Esophagus squamous epithelium (tissue), 5 donors: ENCODE results near the gene SMTN. TPM values are rescaled to one million over a fixed set of nuclear protein-coding genes. Genes with fewer than 3 reads are reported as not detected.

Experiments used
- DNase-seq: peaks from one replicate; lab custom pipeline; 2025; lab: John Stamatoyannopoulos, UW
- H3K27ac ChIP-seq, 4 donors: fragments of 200-600 bp; sonication (generic); one replicate each; pipeline ENCODE4 v1.5.1; 2016 to 2019; ENCODE audit warnings: mild to moderate bottlenecking in 1 of 4
- H3K27me3 ChIP-seq, 4 donors: fragments of 200-600 bp; sonication (generic); 1 replicate in 3 of 4; 2 replicates in 1 of 4; pipeline versions ENCODE4 v1.5.1 to v1.6.0; 2017 to 2021; ENCODE audit warnings: antibody characterized with exemption in 1 of 4
- H3K36me3 ChIP-seq, 3 donors: fragments of 200-600 bp; sonication (generic); one replicate each; pipeline ENCODE4 v1.5.1; 2016 to 2019
- H3K4me1 ChIP-seq, 3 donors: fragments of 200-600 bp; sonication (generic); one replicate each; pipeline ENCODE4 v1.5.1; 2017 to 2019
- H3K4me3 ChIP-seq, 4 donors: fragments of 200-600 bp; sonication (generic); 1 replicate in 3 of 4; 2 replicates in 1 of 4; pipeline ENCODE4 v1.5.1; 2016 to 2019; ENCODE audit warnings: mild to moderate bottlenecking in 2 of 4, moderate library complexity in 1 of 4
- H3K9me3 ChIP-seq, 3 donors: fragments of 200-600 bp; sonication (generic); one replicate each; pipeline ENCODE4 v1.5.1; 2016 to 2019
- POLR2A ChIP-seq, 4 donors: fragments of 450-650 bp; IDR thresholded peaks; one replicate each; pipeline ENCODE4 v1.6.1; 2017; ENCODE audit warnings: antibody characterized with exemption in 4 of 4, mild to moderate bottlenecking in 4 of 4, moderate library complexity in 3 of 4
- WGBS, 2 donors: methylation state at CpG; one replicate each; pipeline ENCODE4 v1.1.5; 2018; 5-methylcytosine and 5-hydroxymethylcytosine counted together
- intact Hi-C: fragments of 100-400 bp; cut with DNase I; formaldehyde crosslinking; loops from one replicate; pipeline ENCODE4 v1.15.0; 2022
- total RNA-seq, 4 donors: library from RNA; depleted of rRNA; stranded (reverse); fragments of >200 nt; gene quantifications; one replicate each; pipeline ENCODE4 v1.1.0, GENCODE V29; 2016
- TF ChIP-seq, protein P1 (sequence below), 6 experiments: fragments of 450-650 bp in 4 of 6; fragments of 200-600 bp in 2 of 6; sonication (generic) in 2 of 6; IDR thresholded peaks; one replicate each; pipeline ENCODE4 v1.5.1; 2016 to 2019; ENCODE audit warnings: antibody characterized with exemption in 6 of 6, mild to moderate bottlenecking in 4 of 6, moderate library complexity in 4 of 6
- donor health status: DM: yes; HTN: yes; CAD: no.

Gene SMTN
- total RNA-seq, 4 donors from 2014 or later, result 28.2 to 158 (median 45.8) TPM

- peaks cover 12 to 96% (median 28%) of the 10 kb centered on the region in 3 donors for H3K4me1 ChIP-seq
- intact Hi-C loops, result no loop called here
- H3K36me3 ChIP-seq, result peaks cover 8 to 56% (median 13%) of the 10 kb centered on the region in 3 donors
- TF ChIP-seq POLR2A (IDR thresholded peaks at IDR 0.05), result no peak
- TF ChIP-seq, protein P1, sequence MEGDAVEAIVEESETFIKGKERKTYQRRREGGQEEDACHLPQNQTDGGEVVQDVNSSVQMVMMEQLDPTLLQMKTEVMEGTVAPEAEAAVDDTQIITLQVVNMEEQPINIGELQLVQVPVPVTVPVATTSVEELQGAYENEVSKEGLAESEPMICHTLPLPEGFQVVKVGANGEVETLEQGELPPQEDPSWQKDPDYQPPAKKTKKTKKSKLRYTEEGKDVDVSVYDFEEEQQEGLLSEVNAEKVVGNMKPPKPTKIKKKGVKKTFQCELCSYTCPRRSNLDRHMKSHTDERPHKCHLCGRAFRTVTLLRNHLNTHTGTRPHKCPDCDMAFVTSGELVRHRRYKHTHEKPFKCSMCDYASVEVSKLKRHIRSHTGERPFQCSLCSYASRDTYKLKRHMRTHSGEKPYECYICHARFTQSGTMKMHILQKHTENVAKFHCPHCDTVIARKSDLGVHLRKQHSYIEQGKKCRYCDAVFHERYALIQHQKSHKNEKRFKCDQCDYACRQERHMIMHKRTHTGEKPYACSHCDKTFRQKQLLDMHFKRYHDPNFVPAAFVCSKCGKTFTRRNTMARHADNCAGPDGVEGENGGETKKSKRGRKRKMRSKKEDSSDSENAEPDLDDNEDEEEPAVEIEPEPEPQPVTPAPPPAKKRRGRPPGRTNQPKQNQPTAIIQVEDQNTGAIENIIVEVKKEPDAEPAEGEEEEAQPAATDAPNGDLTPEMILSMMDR (IDR thresholded peaks at IDR 0.05), result no peak
- no peaks in the 10 kb centered on the region for H3K9me3 ChIP-seq
- no peak for DNase-seq
- 60% methylated on average over 1 to 6 of the region's 8 CpGs for WGBS, 2 donors
- H3K27ac ChIP-seq, result peak overlapping the region; percentile 58 to 95 (median 90)
- H3K27me3 ChIP-seq, result no peaks in the 10 kb centered on the region
- no peak overlapping the region for H3K4me3 ChIP-seq
These were observed 21.4 kb downstream of the SMTN start for GRCh38 chr22:31102441-31103081.

DNA sequence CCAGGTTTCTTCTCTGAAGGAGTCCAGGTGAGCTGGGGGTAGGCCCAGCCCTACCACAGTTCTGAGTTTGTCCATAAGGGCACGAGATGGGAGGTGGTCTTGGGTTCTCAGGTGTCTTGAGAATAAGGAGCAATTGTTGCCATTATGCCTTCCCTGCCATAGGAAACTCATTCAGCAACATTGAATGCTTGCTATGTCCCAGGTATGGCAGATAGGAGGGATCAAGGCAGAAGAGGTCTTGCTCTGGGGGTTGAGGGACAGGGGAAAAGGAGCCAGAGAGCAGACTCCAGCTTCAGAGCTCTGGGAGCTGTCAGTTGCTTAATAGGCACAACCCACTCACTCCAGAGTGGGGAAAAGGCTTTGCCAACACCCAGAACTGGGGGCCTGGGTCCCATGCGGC lies 22.0 kb downstream of the SMTN start:
- intact Hi-C loops, result no loop called here
- Histone ChIP-seq H3K27me3 (no peaks in the 10 kb centered on the region), H3K9me3 (no peaks in the 10 kb centered on the region), H3K4me1 (peaks cover 17 to 97% (median 31%) of the 10 kb centered on the region in 3 donors), H3K27ac (peak overlapping the region; percentile 58 to 95 (median 90)), H3K4me3 (no peak overlapping the region), H3K36me3 (peaks cover 8 to 51% (median 13%) of the 10 kb centered on the region in 3 donors)
- DNase-seq, result no peak
- TF ChIP-seq, protein P1 (IDR thresholded peaks at IDR 0.05), result no peak
- TF ChIP-seq POLR2A (IDR thresholded peaks at IDR 0.05), result no peak
- 55 to 71% methylated on average over 1 to 2 of the region's 2 CpGs for WGBS, 2 donors

- peak overlapping the region in 2 of 4 donors; percentile 74 to 83 for H3K4me3 ChIP-seq
- H3K27me3 ChIP-seq, result no peaks in the 10 kb centered on the region
- TF ChIP-seq, protein P1 (IDR thresholded peaks at IDR 0.05), result no peak
- peak in 1 of 4 donors; percentile 29 for TF ChIP-seq POLR2A (IDR thresholded peaks at IDR 0.05)
- intact Hi-C loops, result no loop called here
- H3K27ac ChIP-seq, result peak overlapping the region in 3 of 4 donors; percentile 87 to 95 (median 94)
- no peaks in the 10 kb centered on the region for H3K9me3 ChIP-seq
- no peak for DNase-seq
- peaks cover 18 to 92% (median 30%) of the 10 kb centered on the region in 3 donors for H3K4me1 ChIP-seq
- WGBS, 2 donors, result 76% methylated on average over 16 to 28 of the region's 33 CpGs
- H3K36me3 ChIP-seq, result peaks cover 8 to 41% (median 13%) of the 10 kb centered on the region in 3 donors
These were observed 23.0 kb downstream of the SMTN start for GRCh38 chr22:31103899-31104694.

GRCh38 chr22:31104869-31105268 lies 23.8 kb downstream of the SMTN start:
- TF ChIP-seq, protein P1 (IDR thresholded peaks at IDR 0.05), result peak in 2 of 6 experiments; percentile 11 to 35
- TF ChIP-seq POLR2A (IDR thresholded peaks at IDR 0.05), result no peak
- no peaks in the 10 kb centered on the region for H3K9me3 ChIP-seq
- peaks cover 18 to 84% (median 30%) of the 10 kb centered on the region in 3 donors for H3K4me1 ChIP-seq
- H3K27me3 ChIP-seq, result no peaks in the 10 kb centered on the region
- intact Hi-C loops, result no loop called here
- DNase-seq, result no peak
- WGBS, 2 donors, result 40 to 57% methylated on average over 3 to 5 of the region's 35 CpGs
- peak overlapping the region; percentile 13 to 95 (median 90) for H3K27ac ChIP-seq
- H3K36me3 ChIP-seq, result peaks cover 2 to 33% (median 10%) of the 10 kb centered on the region in 3 donors
- peak overlapping the region in 2 of 4 donors; percentile 74 to 83 for H3K4me3 ChIP-seq
